Amniotic stem cell (primary cell): Measurements from ENCODE around the gene STON1.
"Not testable (repeated sequence)": the region's sequence is repeated elsewhere in the genome, so short reads cannot be mapped to it uniquely, and the experiment has no call there.

Source experiments
- DNase-seq: peaks from one replicate; lab custom pipeline; 2025; lab: John Stamatoyannopoulos, UW

The STON1 gene

DNA sequence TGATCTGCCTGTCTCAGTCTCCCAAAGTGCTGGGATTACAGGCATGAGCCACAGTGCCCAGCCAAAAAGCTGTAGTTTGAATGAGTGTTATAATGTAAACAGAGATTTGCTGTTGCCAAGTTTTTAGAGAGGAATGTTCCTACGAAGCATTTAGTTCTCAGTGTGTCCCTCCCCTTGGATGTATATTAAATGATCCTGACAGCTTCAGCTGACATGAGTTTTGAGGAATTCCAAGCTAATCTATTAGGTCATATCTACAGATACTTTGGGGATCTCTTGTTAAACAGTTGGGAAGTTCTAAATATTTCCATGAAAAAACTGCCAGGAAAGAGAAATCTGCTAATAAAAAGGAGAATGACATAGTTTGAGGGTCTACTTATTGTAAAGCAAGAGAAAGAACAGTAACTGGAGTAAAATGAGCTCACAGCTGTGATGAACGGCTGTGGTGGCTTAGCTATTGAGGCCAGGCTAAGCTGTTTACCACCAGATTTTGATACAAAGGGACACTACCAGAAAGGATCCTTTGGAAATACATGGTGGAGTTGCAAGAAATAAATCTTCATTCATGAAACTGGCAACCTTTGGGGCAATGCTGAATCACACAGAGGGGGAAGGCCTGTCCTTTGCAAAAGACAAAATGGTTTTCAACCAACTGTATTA lies 2.6 kb upstream of the STON1 start:
- no peak for DNase-seq

GRCh38 chr2:48528431-48528830 lies 1.5 kb upstream of the STON1 start:
- DNase-seq = no peak

DNA sequence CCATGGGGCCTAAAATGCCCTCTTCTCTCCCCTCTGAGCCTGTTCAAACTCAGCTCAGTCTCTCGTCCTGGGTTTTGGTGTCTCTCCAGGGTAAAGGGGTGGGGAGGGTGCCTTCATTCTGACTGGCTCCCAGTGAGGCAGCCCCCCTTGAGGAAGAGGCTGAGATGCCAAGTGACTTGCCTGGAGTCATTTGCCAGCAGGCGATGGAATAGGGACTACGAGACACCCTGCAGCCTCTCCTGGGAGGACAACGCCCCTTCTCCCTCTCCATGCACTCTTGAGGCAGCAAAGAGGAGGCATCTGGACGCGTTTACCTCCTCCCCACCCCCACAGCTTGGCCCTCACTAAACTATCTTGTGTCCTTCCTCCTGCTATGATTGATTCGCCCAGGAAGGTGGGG lies 760 bp upstream of the STON1 start:
- no peak for DNase-seq

DNA sequence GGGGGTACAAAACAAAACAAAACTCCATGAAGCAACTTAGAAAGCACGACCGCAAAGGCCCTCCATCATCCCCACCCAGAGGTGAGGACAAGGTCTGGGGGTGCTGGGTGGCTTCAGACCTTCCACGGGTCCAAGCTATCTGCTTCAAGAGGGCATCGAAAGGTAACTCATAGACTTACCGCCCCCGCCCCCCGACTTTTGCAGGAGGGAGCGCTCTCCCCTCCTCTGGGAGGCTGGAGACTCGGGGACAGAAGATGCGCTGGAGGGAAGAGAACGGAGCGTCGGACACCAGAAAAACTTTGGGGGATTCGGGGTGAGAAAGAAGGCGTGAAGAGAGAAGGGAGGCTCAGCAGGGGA lies 300 bp upstream of the STON1 start:
- DNase-seq = no peak

- peak; percentile 66 for DNase-seq
These were observed 1.2 kb downstream of the STON1 start for GRCh38 chr2:48531141-48531648.

DNA sequence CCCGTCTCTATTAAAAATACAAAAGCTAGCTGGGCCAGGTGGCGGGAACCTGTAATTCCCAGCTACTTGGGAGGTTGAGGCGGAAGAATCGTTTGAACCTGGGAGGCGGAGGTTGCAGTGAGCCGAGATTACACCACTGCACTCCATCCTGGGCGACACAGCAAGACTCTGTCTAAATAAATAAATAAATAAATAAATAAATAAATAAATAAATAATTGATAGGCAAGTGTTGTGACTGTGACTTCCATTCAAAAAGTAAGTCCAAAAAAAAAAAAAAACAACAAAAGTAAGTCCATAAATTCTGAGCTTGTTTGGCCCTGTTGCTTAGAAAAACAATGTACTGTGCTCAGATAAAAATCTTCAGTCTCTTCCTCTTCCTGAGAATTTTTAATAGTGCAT lies 2.2 kb downstream of the STON1 start:
- no peak for DNase-seq

- no peak for DNase-seq
These were observed 2.9 kb downstream of the STON1 start for GRCh38 chr2:48532824-48533223.

GRCh38 chr2:48534781-48535180 lies 4.8 kb downstream of the STON1 start:
- DNase-seq = no peak

- no peak for DNase-seq
These were observed 10.4 kb downstream of the STON1 start for GRCh38 chr2:48540237-48540935.

DNA sequence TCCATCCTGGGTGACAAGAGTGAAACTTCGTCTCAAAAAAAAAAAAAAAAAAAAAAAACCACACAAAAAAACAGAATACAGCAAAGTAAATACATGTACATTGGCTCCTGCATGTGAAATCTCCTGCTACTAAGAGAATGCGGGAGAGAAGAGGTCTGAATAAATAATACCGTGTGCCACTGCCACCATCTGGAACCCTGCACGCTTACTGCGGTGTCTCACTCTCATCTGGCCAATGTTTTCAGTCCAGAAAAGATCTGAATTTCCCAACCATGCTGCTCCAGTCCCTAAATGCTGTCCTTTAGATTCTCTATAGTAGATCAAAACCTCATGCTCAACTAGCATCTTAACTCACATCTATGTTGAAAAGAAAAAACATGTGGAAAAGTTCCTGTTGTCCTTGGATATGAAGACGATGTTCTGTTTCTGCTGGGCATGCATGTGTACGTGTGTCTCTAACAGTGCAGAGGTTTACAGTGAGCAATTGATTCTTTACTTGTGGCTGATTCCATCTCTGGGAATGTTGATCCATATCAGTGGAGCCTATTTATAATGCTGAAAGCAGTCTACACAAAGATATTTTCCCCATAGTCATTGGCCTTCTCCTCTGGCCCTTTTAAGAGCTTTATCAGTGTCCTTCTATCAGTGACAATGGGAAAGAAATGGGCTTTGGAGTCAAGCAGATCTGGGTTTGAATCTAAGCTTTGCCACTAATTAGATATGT lies 11.9 kb downstream of the STON1 start:
- no peak for DNase-seq

- no peak for DNase-seq
These were observed 13.9 kb downstream of the STON1 start for GRCh38 chr2:48543895-48544294.

- DNase-seq = no peak
These were observed 15.3 kb downstream of the STON1 start for GRCh38 chr2:48545244-48545643.

- no peak for DNase-seq
These were observed 18.9 kb downstream of the STON1 start for GRCh38 chr2:48548840-48549239.

DNA sequence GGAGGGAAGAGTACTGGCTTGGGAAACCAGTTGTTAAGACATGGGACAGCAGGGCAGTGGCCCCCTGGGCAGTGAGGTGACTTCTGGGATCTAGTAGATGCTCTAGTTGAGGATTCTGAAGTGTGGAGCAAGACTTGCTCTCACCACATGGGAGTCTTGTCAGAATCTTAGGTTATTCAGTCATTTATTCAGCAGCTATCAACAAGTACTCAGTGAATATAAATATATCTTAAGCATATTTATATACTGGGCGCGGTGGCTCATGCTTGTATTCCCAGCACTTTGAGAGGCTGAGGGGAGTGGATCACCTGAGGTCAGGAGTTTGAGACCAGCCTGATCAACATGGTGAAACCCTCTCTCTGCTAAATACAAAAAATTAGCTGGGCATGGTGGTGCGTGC lies 20.0 kb downstream of the STON1 start:
- DNase-seq = no peak

GRCh38 chr2:48551548-48551947 lies 21.6 kb downstream of the STON1 start:
- DNase-seq = no peak

DNA sequence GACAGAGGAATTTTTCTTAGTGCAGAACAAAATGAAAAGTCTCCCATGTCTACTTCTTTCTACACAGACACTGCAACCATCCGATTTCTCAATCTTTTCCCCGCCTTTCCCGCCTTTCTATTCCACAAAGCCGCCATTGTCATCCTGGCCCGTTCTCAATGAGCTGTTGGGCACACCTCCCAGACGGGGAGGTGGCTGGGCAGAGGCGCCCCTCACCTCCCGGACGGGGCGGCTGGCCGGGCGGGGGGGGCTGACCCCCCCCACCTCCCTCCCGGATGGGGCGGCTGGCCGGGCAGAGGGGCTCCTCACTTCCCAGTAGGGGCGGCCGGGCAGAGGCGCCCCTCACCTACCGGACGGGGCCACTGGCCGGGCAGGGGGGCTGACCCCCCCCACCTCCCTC lies 25.1 kb downstream of the STON1 start:
- DNase-seq = not testable (repeated sequence)

DNA sequence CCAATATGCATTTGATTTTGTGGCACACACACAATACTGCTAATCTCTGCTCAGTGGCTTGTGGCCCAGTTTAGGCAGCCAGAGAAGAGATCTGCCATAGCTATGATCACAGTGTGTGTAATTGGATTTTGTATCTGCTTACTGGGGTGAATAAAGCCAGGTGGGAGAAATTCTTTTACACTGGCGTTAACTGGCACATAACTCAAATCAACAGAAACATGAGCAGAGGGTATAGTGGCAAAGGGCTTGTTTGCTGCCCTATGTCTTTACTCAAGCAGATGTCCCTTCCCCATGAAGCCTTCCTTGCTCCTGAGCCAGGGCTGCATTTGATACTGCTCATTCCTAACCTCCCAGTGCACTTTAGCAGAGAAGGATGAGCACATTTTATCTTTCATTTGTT lies 28.5 kb downstream of the STON1 start:
- DNase-seq = no peak

DNA sequence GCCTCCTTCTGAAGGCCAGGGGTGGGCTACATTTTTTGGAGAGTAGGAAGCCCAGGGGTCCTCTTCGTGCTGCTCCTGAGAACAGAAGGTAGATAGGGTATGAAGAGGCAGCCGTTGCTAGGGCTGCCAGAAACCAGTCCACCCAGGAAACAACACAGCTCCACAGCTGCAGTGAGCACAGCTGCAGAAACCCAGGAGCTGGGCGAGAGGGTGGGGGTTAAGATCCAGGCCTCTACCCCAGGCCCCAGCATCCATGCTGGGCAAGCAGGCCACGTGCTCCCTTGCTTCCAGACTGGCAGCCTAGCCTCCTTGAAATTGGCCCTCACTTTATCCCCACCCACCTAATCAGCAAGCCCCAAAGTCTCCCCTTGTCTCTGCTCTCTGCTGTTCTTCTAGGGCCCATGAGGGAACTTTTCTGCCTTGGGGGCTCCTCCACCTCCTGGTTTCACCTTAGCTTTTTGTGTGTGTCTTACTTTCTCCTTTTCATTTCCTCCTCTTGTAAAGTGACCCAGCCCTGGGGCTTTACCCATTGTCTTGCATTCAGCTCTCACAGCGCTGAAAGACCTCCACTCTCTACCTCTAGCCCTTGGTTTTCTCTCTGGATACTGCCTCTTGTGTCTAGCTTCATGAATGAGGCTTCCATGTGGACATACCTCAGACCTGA lies 30.7 kb downstream of the STON1 start:
- no peak for DNase-seq

- no peak for DNase-seq
These were observed 32.3 kb downstream of the STON1 start for GRCh38 chr2:48562281-48562680.

DNA sequence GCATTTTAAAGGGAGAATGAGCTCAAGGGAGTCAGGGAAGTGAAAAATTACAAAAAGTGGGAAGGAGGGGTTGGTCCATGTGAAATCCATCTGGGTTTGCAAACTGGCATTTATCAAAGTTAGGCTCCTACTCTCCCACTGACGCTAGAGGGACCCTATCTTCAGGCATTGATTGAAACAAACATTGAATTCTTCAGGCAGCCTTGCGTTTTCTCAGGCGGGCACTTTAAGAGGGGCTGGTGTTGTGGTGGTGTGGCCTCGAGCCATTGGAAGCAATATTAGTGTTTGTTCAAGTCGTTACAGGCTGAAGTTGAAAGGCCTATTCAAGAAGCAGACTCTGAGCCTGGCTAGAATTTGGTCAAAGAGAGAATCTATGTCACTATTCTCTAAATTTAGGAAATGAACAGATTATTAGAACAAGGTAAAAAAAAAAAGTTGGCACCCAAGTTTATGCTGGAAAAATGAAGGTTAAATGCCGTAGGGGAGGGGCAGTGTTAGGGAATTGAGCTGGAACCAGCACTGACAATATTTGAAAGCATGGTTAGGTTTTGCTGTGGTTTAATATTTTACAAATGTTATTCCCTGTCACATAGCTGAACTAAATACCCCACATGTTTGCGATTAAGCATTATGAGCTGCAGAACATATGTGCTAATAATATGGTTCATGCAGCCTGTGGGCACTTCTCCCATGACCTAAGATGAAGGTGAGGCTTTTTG lies 36.8 kb downstream of the STON1 start:
- DNase-seq = no peak

DNA sequence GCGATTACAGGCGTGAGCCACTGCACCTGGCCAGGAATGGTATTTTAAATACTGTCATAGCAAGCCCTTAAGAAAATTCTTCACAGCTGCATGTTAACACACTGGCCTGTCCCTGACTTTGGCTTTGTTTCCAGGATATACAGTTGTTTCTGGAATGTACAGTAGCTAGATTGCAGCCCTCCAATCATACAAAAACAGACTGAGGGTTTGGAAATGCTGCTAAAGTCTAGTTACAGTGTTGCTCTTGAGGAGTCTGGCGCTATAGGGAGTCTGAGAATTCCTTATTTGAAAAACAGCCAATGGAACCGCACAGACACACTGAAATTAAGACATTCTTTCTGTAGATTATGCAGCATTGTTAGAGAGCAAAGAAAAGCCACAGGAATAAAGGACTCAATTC lies 37.7 kb downstream of the STON1 start:
- no peak for DNase-seq

DNA sequence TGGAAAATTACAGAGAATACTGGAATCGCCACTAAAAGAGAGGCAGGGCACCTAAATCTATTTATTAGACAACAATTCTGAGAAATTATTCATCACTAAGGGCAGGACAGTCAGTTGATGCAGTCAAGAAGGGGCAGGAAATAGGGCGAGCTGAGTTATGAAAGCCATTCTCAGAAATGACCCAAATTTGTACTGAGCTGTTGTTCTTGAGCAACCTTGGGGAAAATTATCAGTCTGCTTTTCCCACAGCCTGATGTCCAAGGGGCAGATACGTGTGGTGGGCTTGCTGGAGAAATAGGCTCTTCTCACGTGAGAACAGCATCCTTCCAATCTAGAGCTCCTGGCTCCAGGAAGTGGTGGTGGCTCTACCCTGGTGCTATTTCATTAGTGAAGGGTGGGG lies 38.6 kb downstream of the STON1 start:
- no peak for DNase-seq
